Hematopoietic multipotent progenitor cell treated with erythropoietin and hydrocortisone succinate and interleukin-3 and kit ligand, for 8 days (in vitro differentiated cells): ENCODE results near the gene TLE3.

Experiments
- DNase-seq: peaks from one replicate; pipeline ENCODE4 v3.0.0-alpha.2; 2015

TLE3 gene

GRCh38 chr15:70025413-70026296, 72.1 kb downstream of the TLE3 start:
- no peak for DNase-seq

- no peak for DNase-seq
Observed at GRCh38 chr15:70024521-70024920, 73.2 kb downstream of the TLE3 start.

GRCh38 chr15:70023769-70024491, 73.8 kb downstream of the TLE3 start:
- DNase-seq: no peak

- no peak for DNase-seq
Observed at GRCh38 chr15:70023064-70023768, 74.5 kb downstream of the TLE3 start.

GRCh38 chr15:70020229-70020628, 77.5 kb downstream of the TLE3 start:
- no peak for DNase-seq

- no peak for DNase-seq
Observed at GRCh38 chr15:70018646-70019600, 78.8 kb downstream of the TLE3 start.

GRCh38 chr15:70017801-70018200, 79.9 kb downstream of the TLE3 start:
- DNase-seq: no peak

GRCh38 chr15:70017025-70017424, 80.7 kb downstream of the TLE3 start:
- DNase-seq: no peak

GRCh38 chr15:70016511-70016994, 81.2 kb downstream of the TLE3 start:
- DNase-seq: no peak

- no peak for DNase-seq
Observed at GRCh38 chr15:70014860-70015490, 82.7 kb downstream of the TLE3 start.

- DNase-seq: no peak
Observed at GRCh38 chr15:70014331-70014730, 83.4 kb downstream of the TLE3 start.

- no peak for DNase-seq
Observed at GRCh38 chr15:70013656-70014313, 83.9 kb downstream of the TLE3 start.

GRCh38 chr15:70012895-70013294, 84.8 kb downstream of the TLE3 start:
- DNase-seq: no peak

GRCh38 chr15:70008697-70009290, 88.9 kb downstream of the TLE3 start:
- DNase-seq: no peak

GRCh38 chr15:70006259-70007147, 91.2 kb downstream of the TLE3 start:
- DNase-seq: no peak

GRCh38 chr15:70004826-70005225, 92.9 kb downstream of the TLE3 start:
- no peak for DNase-seq

GRCh38 chr15:70002897-70003296, 94.8 kb downstream of the TLE3 start:
- DNase-seq: no peak

- DNase-seq: no peak
Observed at GRCh38 chr15:70001859-70002258, 95.9 kb downstream of the TLE3 start.

- no peak for DNase-seq
Observed at GRCh38 chr15:69999392-70000085, 98.2 kb downstream of the TLE3 start.
